ENCODE measurements around the gene SERTM1.

- TF ChIP-seq CTCF (conservative IDR thresholded peaks at IDR 0.05), result no peak
- TF ChIP-seq ZFX (IDR thresholded peaks at IDR 0.05), result no peak
Measured at GRCh38 chr13:36685927-36686326, 12.1 kb downstream of the SERTM1 start.
